Fibroblast of mammary gland (primary cell): ENCODE data around the gene COPA.

Experiments
- DNase-seq: peaks from one replicate; pipeline ENCODE4 v3.0.0-alpha.2; 2010; ENCODE audit warnings: low read depth
- H3K4me3 ChIP-seq: 2 replicates; pipeline ENCODE4 v1.5.1; 2011; ENCODE audit warnings: low read depth, mild to moderate bottlenecking, low read length, moderate library complexity; ENCODE audit not compliant: control insufficient read depth
- TF ChIP-seq, protein P1 (sequence below): conservative IDR thresholded peaks from 2 replicates; pipeline ENCODE4 v1.5.1; 2011; ENCODE audit warnings: low read depth, low read length, inconsistent platforms; ENCODE audit not compliant: control insufficient read depth, insufficient read depth

COPA gene

DNA sequence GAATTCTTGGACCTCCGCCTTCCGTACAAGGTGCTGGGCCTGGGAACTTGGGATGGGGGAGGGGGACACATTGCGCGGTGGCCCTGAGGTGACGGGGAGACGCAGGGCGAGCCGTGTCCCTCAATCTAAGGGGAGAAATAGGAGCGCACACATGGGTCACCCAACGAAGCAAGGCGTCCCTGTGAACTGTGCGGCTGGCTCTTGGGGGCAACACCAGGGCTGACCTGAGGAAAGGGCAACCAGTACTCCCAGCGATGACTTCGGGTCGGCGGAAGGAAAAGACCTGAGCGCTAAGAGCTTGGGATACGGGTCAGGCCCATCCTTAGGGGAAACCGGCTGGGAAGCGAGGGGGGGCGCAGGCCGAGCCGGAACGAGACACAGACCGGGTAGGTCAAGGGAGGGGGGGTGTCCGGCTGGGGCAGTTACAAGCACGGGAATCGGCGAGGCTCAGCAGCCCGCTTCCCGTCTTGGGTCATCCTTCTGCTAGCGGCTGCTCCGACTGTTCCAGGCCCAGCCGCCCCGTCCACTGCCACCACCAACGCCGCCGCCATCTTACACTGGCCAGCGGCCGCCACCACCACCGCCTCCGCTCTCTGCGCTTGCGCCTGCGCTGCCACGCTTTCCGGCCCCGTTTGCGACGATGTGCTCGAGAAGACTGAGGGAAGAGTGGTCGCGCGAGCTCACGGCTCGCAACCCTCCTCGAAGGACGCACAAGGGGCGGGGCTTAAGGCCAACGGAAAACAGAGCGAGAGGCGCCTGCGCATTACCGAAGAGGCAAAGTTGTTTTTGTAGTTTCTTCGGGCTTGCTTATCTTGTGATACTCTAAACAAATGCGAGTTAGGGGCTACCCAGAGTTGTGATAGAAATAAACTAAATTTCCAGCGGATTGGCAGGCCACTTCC lies 80.9 kb downstream of the COPA start, which contains the start of gene DCAF8:
Gene DCAF8, minus strand, starts transcription at position 657 of the 902 bp plus-strand sequence. CDS start 18,541 bp downstream, outside the sequence.
- TF ChIP-seq, protein P1, sequence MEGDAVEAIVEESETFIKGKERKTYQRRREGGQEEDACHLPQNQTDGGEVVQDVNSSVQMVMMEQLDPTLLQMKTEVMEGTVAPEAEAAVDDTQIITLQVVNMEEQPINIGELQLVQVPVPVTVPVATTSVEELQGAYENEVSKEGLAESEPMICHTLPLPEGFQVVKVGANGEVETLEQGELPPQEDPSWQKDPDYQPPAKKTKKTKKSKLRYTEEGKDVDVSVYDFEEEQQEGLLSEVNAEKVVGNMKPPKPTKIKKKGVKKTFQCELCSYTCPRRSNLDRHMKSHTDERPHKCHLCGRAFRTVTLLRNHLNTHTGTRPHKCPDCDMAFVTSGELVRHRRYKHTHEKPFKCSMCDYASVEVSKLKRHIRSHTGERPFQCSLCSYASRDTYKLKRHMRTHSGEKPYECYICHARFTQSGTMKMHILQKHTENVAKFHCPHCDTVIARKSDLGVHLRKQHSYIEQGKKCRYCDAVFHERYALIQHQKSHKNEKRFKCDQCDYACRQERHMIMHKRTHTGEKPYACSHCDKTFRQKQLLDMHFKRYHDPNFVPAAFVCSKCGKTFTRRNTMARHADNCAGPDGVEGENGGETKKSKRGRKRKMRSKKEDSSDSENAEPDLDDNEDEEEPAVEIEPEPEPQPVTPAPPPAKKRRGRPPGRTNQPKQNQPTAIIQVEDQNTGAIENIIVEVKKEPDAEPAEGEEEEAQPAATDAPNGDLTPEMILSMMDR, result no peak
- peak within 1 kb of the TSS; percentile 100 for H3K4me3 ChIP-seq

DNA sequence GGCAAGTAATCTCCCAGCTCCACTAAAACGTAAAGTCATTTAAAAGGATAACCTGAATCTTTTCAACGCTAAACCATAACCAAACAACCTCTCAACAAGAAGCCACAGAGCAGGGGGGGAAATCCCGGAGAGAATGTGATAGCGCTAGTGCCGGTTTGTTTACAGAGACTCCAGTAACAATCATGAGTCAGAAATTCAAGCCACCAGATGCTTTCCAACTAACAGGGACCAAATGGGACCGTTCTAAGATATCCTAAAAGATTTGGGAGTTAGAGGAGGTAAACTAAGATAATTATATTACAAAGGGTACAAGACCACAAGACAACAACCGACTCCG lies 81.5 kb downstream of the COPA start:
- TF ChIP-seq, protein P1, result no peak
- DNase-seq, result peak; percentile 85
- peak overlapping the region; percentile 100 for H3K4me3 ChIP-seq

More for the DNA sequence above, 80.9 kb downstream of the COPA start, which contains the start of gene DCAF8:
- peak; percentile 96 for DNase-seq

DNA sequence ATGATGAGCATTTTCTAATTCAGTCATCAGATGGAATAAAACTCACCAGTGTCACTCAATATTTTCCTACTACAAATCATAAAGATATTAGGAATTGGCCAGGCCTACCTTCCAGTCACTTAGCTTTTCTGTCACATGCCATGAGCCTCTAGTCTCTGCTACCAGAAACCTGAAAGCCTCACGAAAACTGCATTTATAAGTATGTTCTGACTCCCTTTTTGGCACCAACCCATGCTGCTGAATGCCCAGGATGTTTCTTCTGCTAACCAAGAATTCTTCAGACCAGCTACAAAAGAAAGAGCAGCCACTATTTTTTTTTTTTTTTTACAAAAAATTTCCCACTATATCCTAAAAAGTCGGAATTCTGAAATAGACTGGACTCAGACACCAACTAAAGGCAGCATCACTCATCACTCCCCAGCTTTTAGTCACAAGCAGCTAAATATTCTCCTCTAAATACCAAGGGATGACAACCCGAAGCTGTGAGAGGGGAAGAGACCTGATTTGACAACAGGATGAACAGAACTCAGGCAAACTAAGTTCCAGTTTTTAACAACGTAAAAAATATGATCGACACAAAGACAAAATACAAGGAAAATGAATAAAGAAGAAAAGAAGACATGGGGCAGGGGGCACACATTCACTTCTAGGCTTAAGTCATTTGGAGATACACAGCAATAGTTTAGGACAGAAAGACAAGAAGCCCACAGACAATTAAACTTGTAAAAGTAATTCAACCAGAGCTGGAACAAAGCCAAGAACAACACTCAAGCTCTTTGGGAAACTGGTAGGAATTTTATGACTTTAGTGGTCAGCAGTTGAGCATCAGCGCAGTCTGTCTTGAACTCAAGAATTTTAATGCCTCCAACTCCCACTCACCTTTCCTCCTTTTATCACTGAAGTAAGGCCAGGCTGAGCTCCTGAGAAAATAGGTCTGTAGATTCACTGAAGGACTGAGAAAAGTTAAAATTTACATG lies 82.4 kb downstream of the COPA start:
- peak; percentile 93 for DNase-seq
- TF ChIP-seq, protein P1, result no peak
- H3K4me3 ChIP-seq, result peak overlapping the region; percentile 100

DNA sequence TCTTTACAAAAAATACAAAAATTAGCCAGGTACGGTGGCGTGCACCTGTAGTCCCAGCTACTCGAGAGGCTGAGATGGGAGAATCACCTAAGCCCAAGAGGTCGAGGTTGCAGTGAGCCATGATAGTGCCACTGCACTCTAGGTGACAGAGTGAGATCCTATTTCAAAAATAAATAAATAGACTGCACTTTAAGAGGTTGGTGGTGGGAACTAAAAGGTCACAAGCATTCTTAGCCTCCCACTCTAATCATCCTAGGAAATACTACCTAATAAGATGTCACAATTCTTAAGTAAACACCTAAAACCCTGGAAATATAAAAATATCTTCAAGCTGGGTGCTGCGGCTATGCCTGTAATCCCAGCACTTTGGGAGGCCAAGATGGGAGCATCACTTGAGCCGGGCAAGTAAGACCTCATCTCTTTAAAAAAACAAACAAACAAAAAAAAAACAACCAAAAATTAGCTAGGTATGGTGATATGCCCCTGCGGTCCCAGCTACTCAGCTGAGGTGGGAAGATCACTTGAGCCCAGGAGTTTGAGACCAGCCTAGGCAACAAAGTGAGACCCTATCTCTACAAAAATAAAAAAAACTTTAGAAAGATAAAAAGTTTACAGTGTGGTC lies 84.8 kb downstream of the COPA start:
- DNase-seq, result no peak
- TF ChIP-seq, protein P1, result no peak
- H3K4me3 ChIP-seq, result no peak overlapping the region

DNA sequence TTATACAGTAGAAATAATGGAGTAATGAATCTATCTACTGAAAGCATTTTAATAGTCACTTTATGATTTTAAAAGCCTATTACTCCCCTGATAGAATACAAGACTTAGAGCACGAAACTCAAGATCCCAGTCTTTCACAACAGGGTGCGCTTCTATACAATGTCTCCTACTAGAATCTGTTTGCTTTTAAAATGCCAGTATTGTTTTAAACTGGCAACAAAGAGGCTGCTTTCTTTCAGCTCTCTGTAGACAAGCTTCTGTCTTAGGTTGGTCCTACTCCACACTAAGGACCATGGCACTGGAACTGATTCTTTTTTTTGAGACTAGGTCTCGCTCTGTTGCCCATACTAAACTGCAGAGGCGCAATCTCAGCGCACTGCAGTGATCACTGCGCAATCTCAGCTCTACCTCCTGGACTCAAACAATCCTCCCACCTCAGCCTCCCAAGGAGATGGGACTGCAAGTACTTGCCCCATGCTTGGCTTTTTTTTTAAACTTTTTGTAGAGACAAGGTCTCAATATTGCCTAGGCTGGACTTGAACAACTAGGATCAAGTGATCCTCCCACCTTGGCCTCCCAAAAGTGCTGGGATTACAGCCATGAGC lies 85.5 kb downstream of the COPA start:
- TF ChIP-seq, protein P1, result no peak
- H3K4me3 ChIP-seq, result no peak overlapping the region
- no peak for DNase-seq
